GM12878 (cell line): Measurements from ENCODE around the gene HOXD13. TPM values are rescaled to one million over a fixed set of nuclear protein-coding genes. Genes with fewer than 3 reads are reported as not detected.
A peak's percentile ranks its signal among the peaks of the same experiment; 100 is the strongest.

Experiments used
- ATAC-seq: fragments of 200-7000 bp; cut with Tn5 transposase; 3 replicates; pipeline ENCODE4 v1.9.1; 2020; ENCODE audit warnings: mild to moderate bottlenecking, moderate library complexity
- BruUV-seq: library from RNA; stranded (reverse); fragments of 400-500 nt; replicated peaks from 2 replicates; lab custom pipeline; 2021; lab: Mats Ljungman, UMichigan
- CTCF ChIA-PET: fragments of 300-600 bp; sonication (Branson Sonifier 250); formaldehyde crosslinking; extraction: SDS; loops from one replicate; lab custom pipeline; 2021; ENCODE audit warnings: inconsistent platforms; lab: Yijun Ruan, JAX
- POLR2A ChIA-PET: fragments of 350-600 bp; formaldehyde crosslinking; extraction: SDS; loops from one replicate; lab custom pipeline; 2021; ENCODE audit warnings: inconsistent platforms; lab: Charles Lee
- RAD21 ChIA-PET: fragments of 300-600 bp; sonication (Branson Sonifier 250); formaldehyde crosslinking; loops from one replicate; lab custom pipeline; 2023; ENCODE audit warnings: antibody characterized with exemption; ENCODE audit not compliant: unreplicated experiment; lab: Charles Lee
- SMC1A ChIA-PET: fragments of 300-600 bp; sonication (Branson Sonifier 250); formaldehyde crosslinking; loops from one replicate; lab custom pipeline; 2023; ENCODE audit not compliant: unreplicated experiment, uncharacterized antibody; lab: Charles Lee
- DNase-seq: peaks from one replicate; pipeline ENCODE4 v3.0.0-alpha.2; 2011; ENCODE audit warnings: low read depth, low spot score
- FAIRE-seq: peaks from 3 replicates; lab custom pipeline; 2011; peaks lifted over from hg19 to GRCh38; lab: Jason Lieb, UNC
- H2AFZ ChIP-seq: 2 replicates; pipeline ENCODE4 v1.6.0; 2011; ENCODE audit warnings: low read depth, low read length, control low read depth; ENCODE audit not compliant: control insufficient read depth
- H3K27ac ChIP-seq: 2 replicates; pipeline ENCODE4 v1.5.1; 2011; ENCODE audit warnings: control low read depth; ENCODE audit not compliant: control insufficient read depth, insufficient read depth
- H3K27me3 ChIP-seq, 2 experiments: replicated peaks in 1 of 2; 2 replicates each; pipeline versions ENCODE4 v1.6.0 to v1.6.1; 2011; ENCODE audit warnings: low read length in 1 of 2; ENCODE audit not compliant: control insufficient read depth in 2 of 2, insufficient read depth in 2 of 2
- H3K36me3 ChIP-seq, 2 experiments: 2 replicates each; pipeline ENCODE4 v1.5.1; 2011; ENCODE audit warnings: low read length in 1 of 2; ENCODE audit not compliant: control insufficient read depth in 2 of 2, insufficient read depth in 2 of 2
- H3K4me1 ChIP-seq: 2 replicates; pipeline ENCODE4 v1.6.1; 2011; ENCODE audit warnings: mild to moderate bottlenecking, low read length, moderate library complexity, mixed read lengths; ENCODE audit not compliant: control insufficient read depth, insufficient read depth
- H3K4me2 ChIP-seq: 2 replicates; pipeline ENCODE4 v1.6.0; 2011; ENCODE audit warnings: control low read depth; ENCODE audit not compliant: control insufficient read depth, insufficient read depth
- H3K4me3 ChIP-seq: fragments of 200-600 bp; sonication (generic); 2 replicates; pipeline ENCODE4 v1.5.1; 2016
- H3K79me2 ChIP-seq: 2 replicates; pipeline ENCODE4 v1.6.0; 2011; ENCODE audit warnings: low read length; ENCODE audit not compliant: control insufficient read depth, insufficient read depth
- H3K9ac ChIP-seq: 2 replicates; pipeline ENCODE4 v1.8.0; 2011; ENCODE audit warnings: low read length, control low read depth, mixed read lengths; ENCODE audit not compliant: control insufficient read depth, insufficient read depth
- H3K9me3 ChIP-seq: replicated peaks from 3 replicates; pipeline ENCODE4 v1.5.1; 2011; ENCODE audit warnings: mild to moderate bottlenecking, low read length; ENCODE audit not compliant: control insufficient read depth, insufficient read depth
- H4K20me1 ChIP-seq: 2 replicates; pipeline ENCODE4 v1.6.0; 2011; ENCODE audit not compliant: control insufficient read depth, insufficient read depth
- BHLHE40 ChIP-seq, 2 experiments: fragments of 450-650 bp in 1 of 2; IDR thresholded peaks; 2 replicates each; pipeline ENCODE4 v1.6.1; 2011 to 2017; ENCODE audit warnings: low read depth in 2 of 2, borderline replicate concordance in 1 of 2, improper control_type of control experiment in 1 of 2, low read length in 1 of 2, mild to moderate bottlenecking in 1 of 2
- GABPA ChIP-seq: IDR thresholded peaks from 2 replicates; pipeline ENCODE4 v1.6.1; 2014; ENCODE audit warnings: antibody characterized with exemption, low read depth, mild to moderate bottlenecking, inconsistent platforms
- MAX ChIP-seq: IDR thresholded peaks from 2 replicates; pipeline ENCODE4 v1.6.1; 2012; ENCODE audit warnings: low read depth, low read length, improper control_type of control experiment
- NKRF ChIP-seq: fragments of 450-650 bp; conservative IDR thresholded peaks from 2 replicates; pipeline ENCODE4 v1.6.1; 2017; ENCODE audit warnings: mild to moderate bottlenecking, moderate library complexity
- WGBS: methylation state at CpG from one replicate; pipeline ENCODE4 v1.1.6; 2016; ENCODE audit warnings: low lambda C conversion rate; ENCODE audit not compliant: insufficient replicate concordance, insufficient coverage; ENCODE audit errors: missing lambda C conversion rate; 5-methylcytosine and 5-hydroxymethylcytosine counted together
- in situ Hi-C: fragments of 300-500 bp; cut with MboI; formaldehyde crosslinking; loops from 9 replicates; pipeline ENCODE4 v1.14.3; 2018; ENCODE audit warnings: mixed read lengths
- intact Hi-C: fragments of 100-400 bp; cut with micrococcal nuclease; formaldehyde crosslinking; loops from one replicate; pipeline ENCODE4 v1.14.2; 2022; ENCODE audit not compliant: unreplicated experiment
- polyA plus RNA-seq, 11 experiments: library from polyadenylated mRNA; depleted of rRNA in 4 of 11; unstranded in 6 of 11; stranded (reverse) in 5 of 11; fragments of >200 nt; fragmentation: Nextera tagmentation in 4 of 11; fragmentation: Illumina TruSeq in 1 of 11; extraction: Ambion mirVana in 4 of 11; extraction: Trizol in 1 of 11; gene quantifications; 1 replicate in 1 of 11; 2 replicates in 10 of 11; pipeline versions ENCODE4 v1.2.1 to v1.2.3, GENCODE V29; 2011 to 2016; ENCODE audit warnings: inconsistent platforms in 2 of 11, missing spikeins in 2 of 11, low read depth in 1 of 11
- total RNA-seq, 4 experiments: library from RNA; depleted of rRNA in 3 of 4; stranded (reverse); fragments of >200 nt in 3 of 4; fragmentation: Illumina TruSeq in 1 of 4; extraction: Trizol in 1 of 4; gene quantifications; 2 replicates each; pipeline versions ENCODE4 v1.2.1 to v1.2.3, GENCODE V29; 2013 to 2021

HOXD13 gene
- total and polyA plus RNA-seq, 10 of the 15 experiments (the other 5 are each of a cell fraction or from before 2014, with no cell fraction given), result not detected

- BruUV-seq, result no TSS peak
- TF ChIP-seq MAX (no peak), GABPA (no peak), BHLHE40 (IDR thresholded peaks at IDR 0.05; ENCODE audit: borderline replicate concordance in 1 of 2, low read depth in 2 of 2, low read length in 1 of 2) (peak in 1 of 2 experiments; percentile 33; a peak in 2 of 4 replicates)
- 62% methylated on average over 43 of the region's 68 CpGs for WGBS
- CTCF ChIA-PET, result no interaction called here
- FAIRE-seq (no peak), DNase-seq (no peak), ATAC-seq (no peak)
- H3K27ac ChIP-seq, result no peak overlapping the region
- peaks cover 20% of the 10 kb centered on the region; the same call in 2 of the 3 replicates for H3K9me3 ChIP-seq
- intact Hi-C loops (loop anchor here (10.0 kb wide), 1 partner anchor 196 kb away; no protein-coding TSS in a partner anchor), in situ Hi-C loops (no loop called here)
- RAD21 ChIA-PET, result no interaction called here
- POLR2A ChIA-PET, result no interaction called here
- no peak overlapping the region for H3K4me2 ChIP-seq
- H3K36me3 ChIP-seq, result no peaks in the 10 kb centered on the region
- SMC1A ChIA-PET, result no interaction called here
- no peak overlapping the region for H2AFZ ChIP-seq
- H4K20me1 ChIP-seq, result no peaks in the 10 kb centered on the region
- H3K79me2 ChIP-seq, result no peaks in the 10 kb centered on the region
- H3K9ac ChIP-seq, result no peak overlapping the region
- H3K4me3 ChIP-seq, result no peak overlapping the region
- peaks cover 3 to 20% of the 10 kb centered on the region in 2 experiments for H3K27me3 ChIP-seq
- H3K4me1 ChIP-seq, result no peaks in the 10 kb centered on the region
Observed at GRCh38 chr2:176080540-176081375, 11.8 kb upstream of the HOXD13 start.

- in situ Hi-C loops, result no loop called here
- no peak overlapping the region for H3K27ac ChIP-seq
- RAD21 ChIA-PET, result no interaction called here
- no peak overlapping the region for H2AFZ ChIP-seq
- no peaks in the 10 kb centered on the region for H3K79me2 ChIP-seq
- no peak for FAIRE-seq
- H3K27me3 ChIP-seq, result peaks cover 5 to 22% of the 10 kb centered on the region in 2 experiments
- POLR2A ChIA-PET, result no interaction called here
- H3K4me3 ChIP-seq, result no peak overlapping the region
- intact Hi-C loops, result loop anchor here (10.0 kb wide), 1 partner anchor 197 kb away; no protein-coding TSS in a partner anchor
- BruUV-seq, result no TSS peak
- SMC1A ChIA-PET, result no interaction called here
- H4K20me1 ChIP-seq, result no peaks in the 10 kb centered on the region
- WGBS, result 45% methylated on average over 17 of the region's 17 CpGs
- no peak for DNase-seq
- H3K9ac ChIP-seq, result no peak overlapping the region
- no peaks in the 10 kb centered on the region for H3K4me1 ChIP-seq
- no peaks in the 10 kb centered on the region for H3K36me3 ChIP-seq
- H3K9me3 ChIP-seq, result peaks cover 20% of the 10 kb centered on the region; the same call in 2 of the 3 replicates
- H3K4me2 ChIP-seq, result no peak overlapping the region
- ATAC-seq, result no peak
- CTCF ChIA-PET, result no interaction called here
- TF ChIP-seq NKRF, result no peak
Observed at GRCh38 chr2:176081376-176081836, 11.1 kb upstream of the HOXD13 start.
